Heart left ventricle (tissue), 13 donors: ENCODE data around the gene CEACAM8.

ENCODE experiments used
- POLR2A ChIP-seq, 2 donors: fragments of 450-650 bp; IDR thresholded peaks; one replicate each; pipeline ENCODE4 v1.6.1; 2017; ENCODE audit warnings: antibody characterized with exemption in 2 of 2, mild to moderate bottlenecking in 2 of 2, moderate library complexity in 2 of 2
- TF ChIP-seq, protein P1 (sequence below), 12 donors: fragments of 200-600 bp; sonication (generic) in 4 of 12; IDR thresholded peaks; one replicate each; pipeline versions ENCODE4 v1.5.0 to v1.8.0; 2018 to 2022; ENCODE audit warnings: antibody characterized with exemption in 12 of 12, mild to moderate bottlenecking in 5 of 12
- donor health status: ischemic (EF 13 %, LVEDD 7.1; RV severe dilation, severe dysfunction).
- donor health status: DM: no; HTN: yes; CAD: no.
- donor health status: DM: no; HTN: no; CAD: no.
- donor health status: ischemic (EF 25% LVEDD 6.9; RV normal size, moderate dysfunction).
- donor health status: ischemic (EF 25% LVEDD 5.7; RV mildly dilated, moderate dysfunction).
- donor health status: ischemic (EF 35%, LVEDD 5.7; RV mildly dilated, moderate dysfunction).
- donor health status: nonischemic (EF 11% LVEDD 7.7; RV severe dilation, severe dysfunction).
- donor health status: DM: yes; HTN: yes; CAD: no.
- donor health status: PGD.
- donor health status: ischemic (EF 29% LVEDD 5.4; RV normal size, mild dysfunction).
- donor health status: nonischemic (EF 23%, LVEDD 6.1; RV moderate dilation, normal function).

DNA sequence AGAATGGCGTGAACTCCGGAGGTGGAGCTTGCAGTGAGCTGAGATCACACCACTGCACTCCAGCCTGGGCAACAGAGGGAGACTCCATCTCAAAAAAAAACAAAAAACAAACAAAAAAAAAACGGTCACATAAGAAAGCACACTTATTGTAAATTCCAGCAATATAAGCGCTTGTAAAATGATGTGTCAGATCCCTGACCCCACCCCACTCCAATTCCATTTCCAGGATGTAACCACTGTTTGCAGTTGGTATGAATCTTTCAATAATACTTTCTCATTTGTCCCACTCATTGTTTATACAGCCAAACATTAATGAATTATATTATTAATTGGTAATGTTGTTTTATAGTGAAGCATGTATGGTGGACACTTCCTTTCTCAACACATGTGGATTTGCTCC is 50.6 kb downstream of the CEACAM8 start:
- TF ChIP-seq, protein P1, sequence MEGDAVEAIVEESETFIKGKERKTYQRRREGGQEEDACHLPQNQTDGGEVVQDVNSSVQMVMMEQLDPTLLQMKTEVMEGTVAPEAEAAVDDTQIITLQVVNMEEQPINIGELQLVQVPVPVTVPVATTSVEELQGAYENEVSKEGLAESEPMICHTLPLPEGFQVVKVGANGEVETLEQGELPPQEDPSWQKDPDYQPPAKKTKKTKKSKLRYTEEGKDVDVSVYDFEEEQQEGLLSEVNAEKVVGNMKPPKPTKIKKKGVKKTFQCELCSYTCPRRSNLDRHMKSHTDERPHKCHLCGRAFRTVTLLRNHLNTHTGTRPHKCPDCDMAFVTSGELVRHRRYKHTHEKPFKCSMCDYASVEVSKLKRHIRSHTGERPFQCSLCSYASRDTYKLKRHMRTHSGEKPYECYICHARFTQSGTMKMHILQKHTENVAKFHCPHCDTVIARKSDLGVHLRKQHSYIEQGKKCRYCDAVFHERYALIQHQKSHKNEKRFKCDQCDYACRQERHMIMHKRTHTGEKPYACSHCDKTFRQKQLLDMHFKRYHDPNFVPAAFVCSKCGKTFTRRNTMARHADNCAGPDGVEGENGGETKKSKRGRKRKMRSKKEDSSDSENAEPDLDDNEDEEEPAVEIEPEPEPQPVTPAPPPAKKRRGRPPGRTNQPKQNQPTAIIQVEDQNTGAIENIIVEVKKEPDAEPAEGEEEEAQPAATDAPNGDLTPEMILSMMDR (IDR thresholded peaks at IDR 0.05) = no peak
- no peak for TF ChIP-seq POLR2A (IDR thresholded peaks at IDR 0.05)
